ENCODE measurements around the gene LRMDA. TPM values are rescaled to one million over a fixed set of nuclear protein-coding genes. Genes with fewer than 3 reads are reported as not detected.

The LRMDA gene
- total and polyA plus RNA-seq, 2 of the 4 experiments (the other 2 are of a cell fraction) = 0.07 TPM; not detected in 1

- Histone ChIP-seq H3K4me1 (ENCODE audit: control insufficient read depth, insufficient read depth, low read length) (no peaks in the 10 kb centered on the region), H2BK15ac (ENCODE audit: low read depth, low read length) (no peak overlapping the region), H4K20me1 (ENCODE audit: insufficient read depth, low read length) (no peaks in the 10 kb centered on the region), H3K23ac (ENCODE audit: low read depth, low read length) (no peak overlapping the region), H4K91ac (ENCODE audit: insufficient read depth, low read depth, low read length) (no peak overlapping the region), H2BK20ac (ENCODE audit: low read depth, low read length) (no peak overlapping the region), H4K8ac (ENCODE audit: low read depth in 2 of 2, low read length in 2 of 2) (no peak overlapping the region), H3K27me3 (ENCODE audit: control insufficient read depth, insufficient read depth, low read length) (peaks cover 5% of the 10 kb centered on the region; the same call in 1 of the 2 replicates), H3K4ac (ENCODE audit: low read depth, low read length) (no peak overlapping the region), H3K79me1 (ENCODE audit: low read depth in 1 of 2, low read length in 2 of 2) (no peaks in the 10 kb centered on the region), H3K4me3 (ENCODE audit: insufficient read depth, low read depth, low read length) (no peak overlapping the region), H2AK9ac (replicated peaks; ENCODE audit: low read depth, low read length, poor library complexity) (no peak overlapping the region), H3K36me3 (ENCODE audit: control insufficient read depth, insufficient read depth, low read length) (no peaks in the 10 kb centered on the region), H3K9me3 (ENCODE audit: control insufficient read depth, insufficient read depth, low read length) (peaks cover 2% of the 10 kb centered on the region; the same call in 1 of the 2 replicates), H3K14ac (replicated peaks; ENCODE audit: low read depth, low read length) (no peak overlapping the region), H3K27ac (ENCODE audit: insufficient read depth, low read length) (no peak overlapping the region), H3K18ac (ENCODE audit: low read depth, low read length) (no peak overlapping the region), H2AK5ac (ENCODE audit: low read depth, low read length) (no peak overlapping the region), H2BK120ac (ENCODE audit: low read depth, low read length) (no peak overlapping the region), H3K9me1 (ENCODE audit: insufficient read depth, low read length) (no peaks in the 10 kb centered on the region), H3K4me2 (ENCODE audit: low read depth, low read length) (no peak overlapping the region), H3K9ac (ENCODE audit: low read depth, low read length) (no peak overlapping the region), H2AFZ (replicated peaks; ENCODE audit: low read length, poor library complexity) (no peak overlapping the region), H2BK5ac (ENCODE audit: low read depth, low read length, poor library complexity, severe bottlenecking) (no peak overlapping the region), H3K56ac (ENCODE audit: extremely low read depth, insufficient read depth, low read length) (no peak overlapping the region), H4K5ac (ENCODE audit: low read depth, low read length) (no peak overlapping the region)
- intact Hi-C loops (cut with micrococcal nuclease) = no loop called here
- no CpG with 5 or more reads among the region's 5 CpGs for WGBS, 2 experiments (ENCODE audit: extremely low coverage in 2 of 2, insufficient read length in 1 of 2)
- DNase-seq = no peak
- ChIA-PET CTCF (no interaction called here), POLR2A (ENCODE audit: unreplicated experiment) (no interaction called here)
- BruUV-seq (replicated peaks) = no TSS peak
- no peak for ATAC-seq (ENCODE audit: low read depth)
- dilution Hi-C loops (cut with HindIII; ENCODE audit: low sequenced_read_pairs, unreplicated experiment) = no loop called here
- TF ChIP-seq POLR2A (IDR thresholded peaks at IDR 0.05; ENCODE audit: low read depth, low read length) (no peak), ELK1 (IDR thresholded peaks at IDR 0.05; ENCODE audit: borderline replicate concordance, low read depth, low read length) (no peak), CHD1 (IDR thresholded peaks at IDR 0.05; ENCODE audit: low read depth, low read length) (no peak), MAFK (IDR thresholded peaks at IDR 0.05; ENCODE audit: low read depth, low read length) (no peak), CTCF (conservative IDR thresholded peaks at IDR 0.05; ENCODE audit: low read depth, low read length) (no peak), CEBPB (IDR thresholded peaks at IDR 0.05; ENCODE audit: low read depth, low read length) (no peak), RFX5 (IDR thresholded peaks at IDR 0.05; ENCODE audit: low read depth, low read length) (no peak), RCOR1 (IDR thresholded peaks at IDR 0.05; ENCODE audit: insufficient replicate concordance, low read length) (no peak), FOS (IDR thresholded peaks at IDR 0.05; ENCODE audit: low read depth, low read length) (no peak), BHLHE40 (IDR thresholded peaks at IDR 0.05; ENCODE audit: low read depth, low read length) (no peak), MAZ (IDR thresholded peaks at IDR 0.05; ENCODE audit: borderline replicate concordance, low read depth, low read length) (no peak)
- in situ Hi-C loops (cut with MboI; ENCODE audit: low sequenced_read_pairs) = no loop called here
Observed at GRCh38 chr10:76070916-76071315, 639.5 kb downstream of the LRMDA start.

Data from IMR-90 (cell line).